H1 (cell line): ENCODE data around the gene KRAS. TPM values are rescaled to one million over a fixed set of nuclear protein-coding genes. Genes with fewer than 3 reads are reported as not detected.

ENCODE experiments used
- CTCF ChIA-PET: fragments of 300-600 bp; sonication (Branson Sonifier 250); formaldehyde crosslinking; loops from one replicate; lab custom pipeline; 2021; ENCODE audit not compliant: partially characterized antibody; lab: Charles Lee
- POLR2A ChIA-PET: fragments of 300-600 bp; sonication (Branson Sonifier 250); formaldehyde crosslinking; loops from one replicate; lab custom pipeline; 2021; ENCODE audit warnings: inconsistent platforms; ENCODE audit not compliant: partially characterized antibody; lab: Charles Lee
- DNase-seq, 2 experiments: peaks; one replicate each; pipeline versions ENCODE4 v3.0.0 to v3.0.0-alpha.2; 2010 to 2022; ENCODE audit warnings: low spot score in 2 of 2, low read depth in 1 of 2, mixed read lengths in 1 of 2
- FAIRE-seq: peaks from 2 replicates; lab custom pipeline; 2011; peaks lifted over from hg19 to GRCh38; lab: Jason Lieb, UNC
- H2AFZ ChIP-seq: 2 replicates; pipeline ENCODE4 v1.8.1; 2012; ENCODE audit warnings: low read length, inconsistent platforms
- H2AK5ac ChIP-seq: 2 replicates; pipeline ENCODE4 v1.6.1; 2013; ENCODE audit warnings: low read depth, low read length
- H2BK120ac ChIP-seq: replicated peaks from 2 replicates; pipeline ENCODE3; 2013; ENCODE audit warnings: low read depth, low read length, inconsistent platforms
- H2BK12ac ChIP-seq: 2 replicates; pipeline ENCODE4 v1.6.1; 2013; ENCODE audit warnings: low read depth, low read length
- H2BK15ac ChIP-seq: 2 replicates; pipeline ENCODE4 v1.6.1; 2013; ENCODE audit warnings: low read length
- H2BK20ac ChIP-seq: 2 replicates; pipeline ENCODE4 v1.6.1; 2013; ENCODE audit warnings: low read length
- H2BK5ac ChIP-seq: 2 replicates; pipeline ENCODE4 v1.6.1; 2013; ENCODE audit warnings: low read depth, low read length
- H3K14ac ChIP-seq: 2 replicates; pipeline ENCODE4 v1.6.1; 2013; ENCODE audit warnings: inconsistent platforms; ENCODE audit not compliant: insufficient read length
- H3K18ac ChIP-seq: 2 replicates; pipeline ENCODE4 v1.6.1; 2013; ENCODE audit warnings: low read length; ENCODE audit errors: extremely low read depth
- H3K23ac ChIP-seq: 2 replicates; pipeline ENCODE4 v1.6.1; 2013; ENCODE audit warnings: inconsistent platforms; ENCODE audit not compliant: insufficient read length
- H3K23me2 ChIP-seq: 2 replicates; pipeline ENCODE4 v1.6.1; 2013; ENCODE audit warnings: low read depth, low read length
- H3K27ac ChIP-seq: 2 replicates; pipeline ENCODE4 v1.6.1; 2011; ENCODE audit warnings: low read depth, low read length, inconsistent platforms
- H3K27me3 ChIP-seq, 4 experiments: replicated peaks in 1 of 4; 1 replicate in 1 of 4; 2 replicates in 3 of 4; pipeline versions ENCODE4 v1.6.1 to v1.8.1; 2011 to 2013; ENCODE audit warnings: low read length in 3 of 4, mild to moderate bottlenecking in 3 of 4, inconsistent platforms in 2 of 4, mixed read lengths in 2 of 4, moderate library complexity in 1 of 4; ENCODE audit not compliant: control insufficient read depth in 3 of 4, insufficient read depth in 3 of 4; ENCODE audit errors: extremely low read depth in 1 of 4
- H3K36me3 ChIP-seq, 4 experiments: 2 replicates each; pipeline versions ENCODE4 v1.6.1 to v1.8.1; 2011 to 2013; ENCODE audit warnings: mild to moderate bottlenecking in 4 of 4, low read length in 3 of 4, moderate library complexity in 2 of 4, control low read depth in 1 of 4, inconsistent platforms in 1 of 4; ENCODE audit not compliant: insufficient read depth in 4 of 4, control insufficient read depth in 2 of 4
- H3K4ac ChIP-seq: replicated peaks from 2 replicates; pipeline ENCODE3; 2013; ENCODE audit warnings: low read length, low read depth, mixed read lengths, inconsistent platforms; ENCODE audit not compliant: insufficient read length
- H3K4me1 ChIP-seq, 4 experiments: replicated peaks in 1 of 4; 1 replicate in 1 of 4; 2 replicates in 3 of 4; pipeline versions ENCODE4 v1.6.1 to v1.8.1; 2011 to 2013; ENCODE audit warnings: low read length in 3 of 4, inconsistent platforms in 2 of 4, mixed read lengths in 1 of 4; ENCODE audit not compliant: insufficient read depth in 4 of 4, control insufficient read depth in 3 of 4
- H3K4me2 ChIP-seq, 2 experiments: 2 replicates each; pipeline versions ENCODE4 v1.6.1 to v1.8.1; 2011 to 2013; ENCODE audit warnings: low read depth in 2 of 2, low read length in 2 of 2, control low read depth in 1 of 2, inconsistent platforms in 1 of 2, mild to moderate bottlenecking in 1 of 2; ENCODE audit not compliant: insufficient read depth in 1 of 2
- H3K4me3 ChIP-seq, 4 experiments: fragments of 200-600, 300-600 bp in 1 of 4; sonication (generic), shearing (Covaris generic), sonication (Bioruptor Twin) in 1 of 4; 2 replicates each; pipeline versions ENCODE4 v1.5.1 to v1.8.1; 2011 to 2016; ENCODE audit warnings: low read length in 4 of 4, low read depth in 3 of 4, control low read depth in 2 of 4, inconsistent platforms in 2 of 4, mild to moderate bottlenecking in 2 of 4, mixed read lengths in 1 of 4, moderate library complexity in 1 of 4; ENCODE audit not compliant: insufficient read depth in 2 of 4; ENCODE audit errors: extremely low read depth in 1 of 4
- H3K56ac ChIP-seq: replicated peaks from 2 replicates; pipeline ENCODE3; 2013; ENCODE audit warnings: low read depth, mild to moderate bottlenecking, mixed read lengths, low read length, inconsistent platforms; ENCODE audit not compliant: insufficient read length
- H3K79me1 ChIP-seq: 2 replicates; pipeline ENCODE4 v1.6.1; 2013; ENCODE audit warnings: low read depth, low read length, control low read depth
- H3K79me2 ChIP-seq, 2 experiments: 2 replicates each; pipeline versions ENCODE4 v1.6.1 to v1.8.1; 2012 to 2013; ENCODE audit warnings: low read length in 2 of 2, mild to moderate bottlenecking in 2 of 2, inconsistent platforms in 1 of 2; ENCODE audit not compliant: insufficient read depth in 2 of 2, control insufficient read depth in 1 of 2
- H3K9ac ChIP-seq, 4 experiments: replicated peaks in 1 of 4; 1 replicate in 1 of 4; 2 replicates in 3 of 4; pipeline versions ENCODE4 v1.6.1 to v1.8.1; 2011 to 2013; ENCODE audit warnings: low read depth in 3 of 4, low read length in 3 of 4, control low read depth in 2 of 4, mild to moderate bottlenecking in 2 of 4, moderate library complexity in 2 of 4, inconsistent platforms in 1 of 4; ENCODE audit errors: extremely low read depth in 1 of 4
- H3K9me3 ChIP-seq, 2 experiments: 2 replicates each; pipeline versions ENCODE4 v1.6.1 to v1.8.1; 2012 to 2013; ENCODE audit warnings: mild to moderate bottlenecking in 2 of 2, moderate library complexity in 2 of 2, control low read depth in 1 of 2, inconsistent platforms in 1 of 2, low read depth in 1 of 2, low read length in 1 of 2, mixed read lengths in 1 of 2; ENCODE audit not compliant: insufficient read depth in 2 of 2
- H4K20me1 ChIP-seq, 2 experiments: replicated peaks in 1 of 2; 2 replicates each; pipeline versions ENCODE3 to v1.8.1; 2011 to 2013; ENCODE audit warnings: inconsistent platforms in 2 of 2, low read length in 2 of 2, mild to moderate bottlenecking in 1 of 2; ENCODE audit not compliant: insufficient read depth in 2 of 2, control insufficient read depth in 1 of 2
- H4K5ac ChIP-seq: 2 replicates; pipeline ENCODE4 v1.6.1; 2013; ENCODE audit warnings: low read length, low read depth, mixed read lengths, inconsistent platforms; ENCODE audit not compliant: insufficient read length
- H4K8ac ChIP-seq: 2 replicates; pipeline ENCODE4 v1.8.0; 2013; ENCODE audit warnings: mild to moderate bottlenecking, moderate library complexity, low read length, inconsistent platforms; ENCODE audit not compliant: insufficient read depth; ENCODE audit errors: extremely low read depth
- H4K91ac ChIP-seq: replicated peaks from 2 replicates; pipeline ENCODE3; 2013; ENCODE audit warnings: low read length, mixed read lengths, inconsistent platforms; ENCODE audit not compliant: insufficient read length
- BRCA1 ChIP-seq: IDR thresholded peaks from 2 replicates; pipeline ENCODE4 v1.6.1; 2012; ENCODE audit warnings: low read depth, low read length, improper control_type of control experiment
- HDAC6 ChIP-seq: IDR thresholded peaks from one replicate; pipeline ENCODE4 v1.7.1; 2012; ENCODE audit warnings: low read depth, mild to moderate bottlenecking, inconsistent platforms, low read length, moderate library complexity
- KDM5A ChIP-seq: fragments of 200-600 bp; IDR thresholded peaks from 2 replicates; pipeline ENCODE4 v1.7.1; 2012; ENCODE audit warnings: mild to moderate bottlenecking, low read length, inconsistent platforms, mixed read lengths
- MAFK ChIP-seq: IDR thresholded peaks from 2 replicates; pipeline ENCODE4 v1.6.1; 2012; ENCODE audit warnings: low read depth, mild to moderate bottlenecking, improper control_type of control experiment, low read length
- NANOG ChIP-seq: IDR thresholded peaks from 2 replicates; pipeline ENCODE4 v1.6.1; 2011; ENCODE audit warnings: low read length, low read depth, mild to moderate bottlenecking, inconsistent platforms; ENCODE audit not compliant: insufficient read depth, poor library complexity, severe bottlenecking
- POU5F1 ChIP-seq: IDR thresholded peaks from 2 replicates; pipeline ENCODE4 v1.6.1; 2011; ENCODE audit warnings: low read depth, mild to moderate bottlenecking, low read length, moderate library complexity
- RAD21 ChIP-seq, 2 experiments: IDR thresholded peaks in 1 of 2; conservative IDR thresholded peaks in 1 of 2; 2 replicates each; pipeline ENCODE4 v1.6.1; 2011; ENCODE audit warnings: low read depth in 2 of 2, low read length in 2 of 2, improper control_type of control experiment in 1 of 2, inconsistent platforms in 1 of 2, mild to moderate bottlenecking in 1 of 2, moderate library complexity in 1 of 2
- SP1 ChIP-seq: IDR thresholded peaks from 2 replicates; pipeline ENCODE4 v1.6.1; 2011; ENCODE audit warnings: low read depth, low read length
- WGBS, 2 experiments: shearing (Covaris generic) in 1 of 2; methylation state at CpG; one replicate each; pipeline versions ENCODE4 v1.1.6 to v1.1.7; 2013 to 2015; ENCODE audit warnings: low lambda C conversion rate in 2 of 2, mixed read lengths in 2 of 2, inconsistent platforms in 1 of 2, low coverage in 1 of 2, missing lambda C conversion rate in 1 of 2; ENCODE audit not compliant: insufficient replicate concordance in 2 of 2, insufficient coverage in 1 of 2, insufficient read length in 1 of 2; ENCODE audit errors: extremely low coverage in 1 of 2, missing lambda C conversion rate in 1 of 2; 5-methylcytosine and 5-hydroxymethylcytosine counted together
- polyA plus RNA-seq, 7 experiments: library from polyadenylated mRNA; depleted of rRNA in 3 of 7; stranded (reverse) in 5 of 7; unstranded in 2 of 7; fragments of >200 nt in 5 of 7; fragments of 200-250 nt in 2 of 7; gene quantifications; 1 replicate in 5 of 7; 2 replicates in 1 of 7; 4 replicates in 1 of 7; pipeline versions ENCODE4 v1.2.1 to v1.2.3, GENCODE V29; 2011 to 2013; ENCODE audit warnings: missing spikeins in 2 of 7, mixed read lengths in 2 of 7
- total RNA-seq: library from RNA; stranded (reverse); fragmentation: NEBNext Ultra II Directional; extraction: Animal tissue kit (Norgen Biotek cat#: 25700); gene quantifications from 2 replicates; pipeline ENCODE4 v1.2.1, GENCODE V29; 2021
- TF ChIP-seq, protein P1 (sequence below), 3 experiments: IDR thresholded peaks; 1 replicate in 2 of 3; 2 replicates in 1 of 3; pipeline versions ENCODE4 v1.5.1 to v1.6.1; 2011; ENCODE audit warnings: low read length in 3 of 3, mild to moderate bottlenecking in 3 of 3, inconsistent platforms in 2 of 3, low read depth in 1 of 3, moderate library complexity in 1 of 3; ENCODE audit not compliant: insufficient read depth in 1 of 3; ENCODE audit errors: control extremely low read depth in 1 of 3

The KRAS gene
- total and polyA plus RNA-seq, 2 of the 8 experiments (the other 6 are each of a cell fraction or from before 2014, with no cell fraction given), result 24.8 to 64.6 TPM

GRCh38 chr12:25293653-25294052, 42.9 kb upstream of the KRAS start:
- Histone ChIP-seq H4K5ac (no peak overlapping the region), H3K4me2 (no peak overlapping the region), H3K14ac (no peak overlapping the region), H2AFZ (no peak overlapping the region), H3K56ac (no peak overlapping the region), H3K79me1 (no peaks in the 10 kb centered on the region), H3K9ac (no peak overlapping the region), H2BK20ac (no peak overlapping the region), H2AK5ac (no peak overlapping the region), H3K4me3 (no peak overlapping the region), H3K4ac (no peak overlapping the region), H3K27ac (no peak overlapping the region), H3K9me3 (peaks cover 5 to 6% of the 10 kb centered on the region in 2 experiments; a peak in 2 of 4 replicates), H2BK12ac (no peak overlapping the region), H2BK15ac (no peak overlapping the region), H4K8ac (no peak overlapping the region), H3K27me3 (no peaks in the 10 kb centered on the region), H3K23ac (no peak overlapping the region), H2BK5ac (no peak overlapping the region), H3K4me1 (no peaks in the 10 kb centered on the region), H4K20me1 (no peaks in the 10 kb centered on the region), H4K91ac (no peak overlapping the region), H3K23me2 (no peaks in the 10 kb centered on the region), H3K36me3 (no peaks in the 10 kb centered on the region), H2BK120ac (no peak overlapping the region), H3K79me2 (no peaks in the 10 kb centered on the region), H3K18ac (no peak overlapping the region)
- 97% methylated on average over 2 of the region's 2 CpGs; no CpG with 5 or more reads in 1 of the 2 experiments for WGBS, 2 experiments
- ChIA-PET POLR2A (no interaction called here), CTCF (no interaction called here)
- no peak for FAIRE-seq
- no peak for DNase-seq
- TF ChIP-seq MAFK (no peak), NANOG (no peak), BRCA1 (no peak), SP1 (no peak), KDM5A (no peak), HDAC6 (no peak), POU5F1 (no peak), RAD21 (IDR thresholded peaks at IDR 0.05 in 1 of 2, conservative IDR thresholded peaks at IDR 0.05 in 1 of 2; ENCODE audit: low read depth in 2 of 2, low read length in 2 of 2) (no peak)
- TF ChIP-seq, protein P1, sequence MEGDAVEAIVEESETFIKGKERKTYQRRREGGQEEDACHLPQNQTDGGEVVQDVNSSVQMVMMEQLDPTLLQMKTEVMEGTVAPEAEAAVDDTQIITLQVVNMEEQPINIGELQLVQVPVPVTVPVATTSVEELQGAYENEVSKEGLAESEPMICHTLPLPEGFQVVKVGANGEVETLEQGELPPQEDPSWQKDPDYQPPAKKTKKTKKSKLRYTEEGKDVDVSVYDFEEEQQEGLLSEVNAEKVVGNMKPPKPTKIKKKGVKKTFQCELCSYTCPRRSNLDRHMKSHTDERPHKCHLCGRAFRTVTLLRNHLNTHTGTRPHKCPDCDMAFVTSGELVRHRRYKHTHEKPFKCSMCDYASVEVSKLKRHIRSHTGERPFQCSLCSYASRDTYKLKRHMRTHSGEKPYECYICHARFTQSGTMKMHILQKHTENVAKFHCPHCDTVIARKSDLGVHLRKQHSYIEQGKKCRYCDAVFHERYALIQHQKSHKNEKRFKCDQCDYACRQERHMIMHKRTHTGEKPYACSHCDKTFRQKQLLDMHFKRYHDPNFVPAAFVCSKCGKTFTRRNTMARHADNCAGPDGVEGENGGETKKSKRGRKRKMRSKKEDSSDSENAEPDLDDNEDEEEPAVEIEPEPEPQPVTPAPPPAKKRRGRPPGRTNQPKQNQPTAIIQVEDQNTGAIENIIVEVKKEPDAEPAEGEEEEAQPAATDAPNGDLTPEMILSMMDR (IDR thresholded peaks at IDR 0.05; ENCODE audit: control extremely low read depth in 1 of 3, insufficient read depth in 1 of 3, low read depth in 1 of 3, low read length in 3 of 3), result no peak
